ENCODE results near the gene GJB3. TPM values are rescaled to one million over a fixed set of nuclear protein-coding genes. Genes with fewer than 3 reads are reported as not detected.
A peak's percentile ranks its signal among the peaks of the same experiment; 100 is the strongest.

Gene GJB3
- total and polyA plus RNA-seq, 9 of the 15 experiments (the other 6 are each of a cell fraction or from before 2014, with no cell fraction given): not detected

DNA sequence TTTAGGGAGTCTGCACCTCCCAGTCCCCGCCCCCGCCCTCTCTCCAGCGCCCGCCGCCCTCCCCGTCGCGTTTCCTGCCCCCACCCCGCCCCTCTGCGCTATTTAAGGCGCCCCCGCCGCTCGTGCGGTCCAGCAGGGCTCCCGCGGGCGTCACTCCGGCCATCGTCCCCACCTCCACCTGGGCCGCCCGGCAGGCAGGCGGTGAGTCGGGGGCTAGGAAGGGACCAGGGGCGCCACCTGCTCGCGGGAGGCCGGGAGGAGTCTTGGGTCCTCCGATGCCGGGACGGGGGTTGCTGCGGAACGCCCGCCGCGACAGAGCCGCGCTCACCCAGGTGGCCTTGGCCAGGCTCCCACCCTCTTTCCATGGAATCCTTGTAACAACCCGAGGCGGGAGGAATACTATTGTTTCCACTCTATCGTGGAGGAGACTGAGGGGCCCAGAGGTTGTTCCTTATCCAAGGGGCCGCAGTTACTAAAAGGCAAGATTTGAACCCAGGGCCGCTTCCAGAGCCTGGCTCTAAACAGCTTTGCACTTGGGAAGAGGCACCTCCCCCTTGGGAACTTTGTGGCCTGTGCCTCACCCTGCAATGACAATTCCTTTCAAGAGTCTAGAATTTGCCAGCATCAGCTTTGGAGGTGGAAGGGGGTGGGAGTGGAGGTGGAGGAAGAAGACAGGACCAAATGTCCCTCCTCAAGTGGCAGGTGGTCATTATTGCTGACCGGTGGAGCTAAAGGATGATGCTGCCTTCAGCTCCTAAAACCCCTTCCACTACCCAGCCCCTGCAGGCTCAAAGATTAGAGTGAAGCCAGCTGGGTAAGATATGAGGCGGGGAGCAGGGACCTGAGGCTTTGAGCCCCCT, 12.1 kb downstream of the GJB3 start, which contains the start of gene GJA4:
Gene GJA4, plus strand, starts transcription at position 132 of the 860 bp plus-strand sequence. CDS start 1,215 bp downstream, outside the sequence.
- H3K27me3 ChIP-seq (ENCODE audit: control insufficient read depth in 2 of 2, insufficient read depth in 2 of 2, low read length in 2 of 2): peaks cover 37 to 72% of the 10 kb centered on the region in 2 experiments
- H3K9me1 ChIP-seq (ENCODE audit: control insufficient read depth, insufficient read depth, low read length): no peaks in the 10 kb centered on the region
- H3K36me3 ChIP-seq (ENCODE audit: control insufficient read depth, insufficient read depth, low read length): no peaks in the 10 kb centered on the region
- no TSS peak for BruUV-seq (replicated peaks)
- H3K4me3 ChIP-seq: no peak within 1 kb of the TSS
- CTCF ChIA-PET (ENCODE audit: low intra/inter-chr PET ratio): no interaction called here
- H3K9me3 ChIP-seq (replicated peaks; ENCODE audit: control insufficient read depth, insufficient read depth, low read depth, low read length): no peaks in the 10 kb centered on the region
- no peaks in the 10 kb centered on the region for H3K79me2 ChIP-seq (ENCODE audit: control insufficient read depth, insufficient read depth, low read length)
- in situ Hi-C loops (cut with MboI): no loop called here
- POLR2A ChIA-PET: interaction anchor here (0.6 to 0.7 kb wide), 2 partner anchors 9 to 52 kb away, joined by 3 read pairs; no protein-coding TSS in a partner anchor
- intact Hi-C loops (cut with micrococcal nuclease): no loop called here
- no peaks in the 10 kb centered on the region; the same call in 1 of the 2 replicates for H4K20me1 ChIP-seq (replicated peaks; ENCODE audit: control insufficient read depth, insufficient read depth, low read length)
- 28% methylated on average over 35 of the region's 45 CpGs for WGBS (ENCODE audit: insufficient coverage, low coverage, missing lambda C conversion rate)
- DNase-seq (ENCODE audit: extremely low read depth in 1 of 4, low spot score in 3 of 4) (peak in 2 of 4 experiments; percentile 55 to 57), ATAC-seq (no peak), FAIRE-seq (no peak)
- H3K4me2 ChIP-seq (ENCODE audit: insufficient read depth, low read length): no peak within 1 kb of the TSS
- TF ChIP-seq, protein P1, sequence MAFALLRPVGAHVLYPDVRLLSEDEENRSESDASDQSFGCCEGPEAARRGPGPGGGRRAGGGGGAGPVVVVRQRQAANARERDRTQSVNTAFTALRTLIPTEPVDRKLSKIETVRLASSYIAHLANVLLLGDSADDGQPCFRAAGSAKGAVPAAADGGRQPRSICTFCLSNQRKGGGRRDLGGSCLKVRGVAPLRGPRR (CRISPR knock-in tag; IDR thresholded peaks at IDR 0.05): no peak
- TF ChIP-seq SMARCB1 (IDR thresholded peaks at IDR 0.05; ENCODE audit: insufficient read length, low read depth): no peak
- TF ChIP-seq, protein P2, sequence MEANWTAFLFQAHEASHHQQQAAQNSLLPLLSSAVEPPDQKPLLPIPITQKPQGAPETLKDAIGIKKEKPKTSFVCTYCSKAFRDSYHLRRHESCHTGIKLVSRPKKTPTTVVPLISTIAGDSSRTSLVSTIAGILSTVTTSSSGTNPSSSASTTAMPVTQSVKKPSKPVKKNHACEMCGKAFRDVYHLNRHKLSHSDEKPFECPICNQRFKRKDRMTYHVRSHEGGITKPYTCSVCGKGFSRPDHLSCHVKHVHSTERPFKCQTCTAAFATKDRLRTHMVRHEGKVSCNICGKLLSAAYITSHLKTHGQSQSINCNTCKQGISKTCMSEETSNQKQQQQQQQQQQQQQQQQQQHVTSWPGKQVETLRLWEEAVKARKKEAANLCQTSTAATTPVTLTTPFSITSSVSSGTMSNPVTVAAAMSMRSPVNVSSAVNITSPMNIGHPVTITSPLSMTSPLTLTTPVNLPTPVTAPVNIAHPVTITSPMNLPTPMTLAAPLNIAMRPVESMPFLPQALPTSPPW (CRISPR knock-in tag; IDR thresholded peaks at IDR 0.05): peak; percentile 28; the same call in 1 of the 2 replicates
- TF ChIP-seq ZNF583 (CRISPR knock-in tag; IDR thresholded peaks at IDR 0.05): no peak
- TF ChIP-seq RFX5 (IDR thresholded peaks at IDR 0.05; ENCODE audit: low read depth, low read length): no peak
- no peak for TF ChIP-seq RB1 (IDR thresholded peaks at IDR 0.05; ENCODE audit: low read depth)
- TF ChIP-seq TOE1 (IDR thresholded peaks at IDR 0.05; ENCODE audit: borderline replicate concordance): no peak
- no peak for TF ChIP-seq TOE1 (CRISPR knock-in tag; IDR thresholded peaks at IDR 0.05; ENCODE audit: borderline replicate concordance, low read depth)
- H3K27ac ChIP-seq (ENCODE audit: extremely low read depth, low read depth, low read length): no peak within 1 kb of the TSS
- no peak within 1 kb of the TSS for H3K9ac ChIP-seq (ENCODE audit: insufficient read depth in 1 of 2, low read depth in 2 of 2, low read length in 2 of 2)
- H3K4me1 ChIP-seq (replicated peaks in 1 of 2; ENCODE audit: control insufficient read depth in 2 of 2, insufficient read depth in 2 of 2, low read length in 2 of 2): peaks cover 0 to 3% of the 10 kb centered on the region in 2 experiments; a peak in 1 of 5 replicates
- no peak within 1 kb of the TSS for H2AFZ ChIP-seq (ENCODE audit: low read depth, low read length)

Data from K562 (cell line).